Measurements from ENCODE around the gene OGFRL1. TPM values are rescaled to one million over a fixed set of nuclear protein-coding genes. Genes with fewer than 3 reads are reported as not detected.
A peak's percentile ranks its signal among the peaks of the same experiment; 100 is the strongest.

The OGFRL1 gene
- total RNA-seq, 1 donor from 2014 or later: 12.6 TPM

DNA sequence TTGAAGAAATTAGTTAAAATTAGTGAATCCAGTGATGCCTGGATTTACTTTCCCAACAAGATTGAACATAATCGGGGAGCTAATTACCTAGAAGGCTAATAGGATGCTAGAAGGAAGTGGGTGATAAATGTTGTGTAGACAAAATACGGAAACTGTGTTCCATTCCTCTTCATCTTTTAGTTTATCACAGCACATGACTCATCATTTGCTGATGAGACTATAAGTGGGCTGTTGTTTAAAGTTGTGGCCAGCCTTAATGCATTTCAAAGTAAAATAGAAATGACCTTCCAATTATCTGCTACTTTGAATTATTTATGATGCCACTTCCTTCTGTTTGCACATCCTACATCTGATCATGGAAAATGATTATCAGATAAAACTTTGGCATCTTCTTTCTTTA, 43.4 kb downstream of the OGFRL1 start:
- Mint-ChIP-seq H3K9me3 (ENCODE audit: unreplicated experiment) (peaks cover 13% of the 10 kb centered on the region), H3K36me3 (ENCODE audit: unreplicated experiment) (peaks cover 6% of the 10 kb centered on the region), H3K27ac (ENCODE audit: unreplicated experiment) (no peak overlapping the region), H3K4me1 (ENCODE audit: unreplicated experiment) (peaks cover 30% of the 10 kb centered on the region), H3K27me3 (ENCODE audit: unreplicated experiment) (no peaks in the 10 kb centered on the region), H3K4me3 (ENCODE audit: unreplicated experiment) (no peak overlapping the region)
- TF ChIP-seq, protein P1, sequence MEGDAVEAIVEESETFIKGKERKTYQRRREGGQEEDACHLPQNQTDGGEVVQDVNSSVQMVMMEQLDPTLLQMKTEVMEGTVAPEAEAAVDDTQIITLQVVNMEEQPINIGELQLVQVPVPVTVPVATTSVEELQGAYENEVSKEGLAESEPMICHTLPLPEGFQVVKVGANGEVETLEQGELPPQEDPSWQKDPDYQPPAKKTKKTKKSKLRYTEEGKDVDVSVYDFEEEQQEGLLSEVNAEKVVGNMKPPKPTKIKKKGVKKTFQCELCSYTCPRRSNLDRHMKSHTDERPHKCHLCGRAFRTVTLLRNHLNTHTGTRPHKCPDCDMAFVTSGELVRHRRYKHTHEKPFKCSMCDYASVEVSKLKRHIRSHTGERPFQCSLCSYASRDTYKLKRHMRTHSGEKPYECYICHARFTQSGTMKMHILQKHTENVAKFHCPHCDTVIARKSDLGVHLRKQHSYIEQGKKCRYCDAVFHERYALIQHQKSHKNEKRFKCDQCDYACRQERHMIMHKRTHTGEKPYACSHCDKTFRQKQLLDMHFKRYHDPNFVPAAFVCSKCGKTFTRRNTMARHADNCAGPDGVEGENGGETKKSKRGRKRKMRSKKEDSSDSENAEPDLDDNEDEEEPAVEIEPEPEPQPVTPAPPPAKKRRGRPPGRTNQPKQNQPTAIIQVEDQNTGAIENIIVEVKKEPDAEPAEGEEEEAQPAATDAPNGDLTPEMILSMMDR (IDR thresholded peaks at IDR 0.05): no peak
- no peak for DNase-seq (ENCODE audit: extremely low spot score, unreplicated experiment)

DNA sequence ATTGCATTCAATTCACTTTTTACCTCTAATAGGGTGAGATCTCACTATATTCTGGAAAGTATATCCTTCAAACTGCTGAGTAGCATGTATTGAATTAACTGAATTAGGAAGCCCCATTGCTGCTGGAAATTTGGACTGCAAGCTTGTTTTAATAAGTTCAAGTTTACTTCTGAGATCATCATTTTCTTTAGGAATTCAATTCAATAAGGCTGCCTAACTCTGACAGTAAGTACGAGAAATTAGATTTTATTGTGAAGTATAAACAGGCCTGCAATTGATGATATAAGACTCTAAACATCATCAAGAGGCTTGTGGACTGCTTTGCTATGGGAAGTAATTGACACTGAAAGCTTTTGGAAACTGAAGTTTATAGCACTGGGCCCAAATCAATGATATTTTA, 44.4 kb downstream of the OGFRL1 start:
- H3K27ac Mint-ChIP-seq (ENCODE audit: unreplicated experiment): no peak overlapping the region
- peaks cover 17% of the 10 kb centered on the region for H3K9me3 Mint-ChIP-seq (ENCODE audit: unreplicated experiment)
- peaks cover 34% of the 10 kb centered on the region for H3K4me1 Mint-ChIP-seq (ENCODE audit: unreplicated experiment)
- H3K4me3 Mint-ChIP-seq (ENCODE audit: unreplicated experiment): no peak overlapping the region
- DNase-seq (ENCODE audit: extremely low spot score, unreplicated experiment): no peak
- no peaks in the 10 kb centered on the region for H3K27me3 Mint-ChIP-seq (ENCODE audit: unreplicated experiment)
- H3K36me3 Mint-ChIP-seq (ENCODE audit: unreplicated experiment): peaks cover 6% of the 10 kb centered on the region
- TF ChIP-seq, protein P1 (IDR thresholded peaks at IDR 0.05): no peak

DNA sequence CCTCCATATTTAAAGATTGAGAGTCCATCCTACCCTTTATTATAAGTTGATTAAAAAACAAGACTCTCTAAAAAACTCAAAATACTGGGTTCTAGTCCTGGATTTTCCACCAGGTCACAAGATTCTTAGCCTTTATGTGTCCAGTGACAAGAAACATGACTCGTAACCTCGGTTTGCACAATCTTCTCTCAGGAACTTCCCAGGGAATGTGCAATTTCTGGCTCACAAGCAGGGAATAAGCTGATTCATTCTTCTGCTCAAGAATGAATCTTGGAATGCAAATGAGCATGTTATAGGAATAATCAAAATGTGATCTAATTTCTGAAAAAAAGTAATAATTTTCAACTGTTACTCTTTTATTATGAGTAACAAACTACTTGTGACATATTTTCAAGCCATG, 45.1 kb downstream of the OGFRL1 start:
- H3K27ac Mint-ChIP-seq (ENCODE audit: unreplicated experiment): peak overlapping the region; percentile 61
- no peak for DNase-seq (ENCODE audit: extremely low spot score, unreplicated experiment)
- peaks cover 17% of the 10 kb centered on the region for H3K9me3 Mint-ChIP-seq (ENCODE audit: unreplicated experiment)
- H3K36me3 Mint-ChIP-seq (ENCODE audit: unreplicated experiment): peaks cover 6% of the 10 kb centered on the region
- no peaks in the 10 kb centered on the region for H3K27me3 Mint-ChIP-seq (ENCODE audit: unreplicated experiment)
- TF ChIP-seq, protein P1 (IDR thresholded peaks at IDR 0.05): no peak
- H3K4me3 Mint-ChIP-seq (ENCODE audit: unreplicated experiment): no peak overlapping the region
- H3K4me1 Mint-ChIP-seq (ENCODE audit: unreplicated experiment): peaks cover 34% of the 10 kb centered on the region

DNA sequence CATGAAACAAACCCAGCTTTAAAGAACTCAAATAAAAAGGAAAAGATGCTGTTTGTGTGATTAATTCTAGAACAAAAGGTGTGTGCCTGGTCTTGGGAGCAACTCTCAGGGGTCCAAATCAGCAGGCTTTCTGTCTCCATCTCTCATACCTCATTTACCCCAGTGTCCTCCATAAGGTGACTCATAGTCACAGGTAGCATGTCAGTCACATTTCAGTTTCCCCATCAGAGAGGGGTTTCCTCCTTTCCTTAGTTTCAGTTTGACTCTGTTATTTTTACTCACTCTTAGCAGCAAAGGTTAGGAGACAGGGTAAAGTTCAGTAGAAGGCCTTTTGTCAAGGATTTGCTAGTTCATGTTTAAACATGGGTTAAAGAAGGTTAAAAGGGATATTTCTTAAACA, 46.2 kb downstream of the OGFRL1 start:
- Mint-ChIP-seq H3K4me1 (ENCODE audit: unreplicated experiment) (peaks cover 34% of the 10 kb centered on the region), H3K9me3 (ENCODE audit: unreplicated experiment) (peaks cover 17% of the 10 kb centered on the region), H3K4me3 (ENCODE audit: unreplicated experiment) (no peak overlapping the region), H3K27ac (ENCODE audit: unreplicated experiment) (no peak overlapping the region), H3K27me3 (ENCODE audit: unreplicated experiment) (no peaks in the 10 kb centered on the region), H3K36me3 (ENCODE audit: unreplicated experiment) (peaks cover 6% of the 10 kb centered on the region)
- TF ChIP-seq, protein P1 (IDR thresholded peaks at IDR 0.05): no peak
- no peak for DNase-seq (ENCODE audit: extremely low spot score, unreplicated experiment)

DNA sequence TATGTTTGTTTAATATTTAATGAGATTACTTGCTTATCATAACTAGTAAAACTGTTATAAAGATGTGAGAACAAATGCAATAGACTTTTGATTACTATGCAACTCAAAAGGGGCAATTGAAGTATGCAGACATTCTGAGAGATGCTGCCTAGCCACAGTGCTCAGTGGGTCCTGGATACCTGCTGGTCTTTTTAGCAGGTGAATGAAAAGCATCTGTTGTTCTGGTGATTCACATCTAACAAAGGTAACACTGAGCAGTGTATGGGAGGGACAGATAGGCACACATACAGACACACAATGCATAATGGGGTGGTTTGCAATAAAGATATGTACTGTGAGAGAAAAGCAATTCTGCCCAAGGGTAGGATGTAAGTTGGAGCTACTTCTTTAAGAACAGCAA, 46.9 kb downstream of the OGFRL1 start:
- Mint-ChIP-seq H3K4me3 (ENCODE audit: unreplicated experiment) (no peak overlapping the region), H3K36me3 (ENCODE audit: unreplicated experiment) (peaks cover 6% of the 10 kb centered on the region), H3K4me1 (ENCODE audit: unreplicated experiment) (peaks cover 34% of the 10 kb centered on the region), H3K27ac (ENCODE audit: unreplicated experiment) (peak overlapping the region; percentile 45), H3K9me3 (ENCODE audit: unreplicated experiment) (peaks cover 17% of the 10 kb centered on the region), H3K27me3 (ENCODE audit: unreplicated experiment) (no peaks in the 10 kb centered on the region)
- DNase-seq (ENCODE audit: extremely low spot score, unreplicated experiment): no peak
- TF ChIP-seq, protein P1 (IDR thresholded peaks at IDR 0.05): no peak
